Panc1 (cell line): Measurements from ENCODE around the gene CD274.

Source experiments
- CTCF ChIP-seq: fragments of 450-650 bp; IDR thresholded peaks from 2 replicates; pipeline ENCODE4 v1.5.1; 2017; ENCODE audit warnings: mild to moderate bottlenecking
- SIN3A ChIP-seq: IDR thresholded peaks from 2 replicates; pipeline ENCODE4 v1.6.1; 2012; ENCODE audit warnings: low read depth, mild to moderate bottlenecking, low read length, moderate library complexity, borderline replicate concordance; ENCODE audit not compliant: insufficient read depth

- TF ChIP-seq CTCF (no peak), SIN3A (no peak)
These were observed 3.7 kb upstream of the CD274 start for GRCh38 chr9:5446451-5447236.
